NCI-H2196 treated with DMSO at 0.1 percent for 48 hours (cell line): Measurements from ENCODE around the gene HACL1.
"Not testable (repeated sequence)": the region's sequence is repeated elsewhere in the genome, so short reads cannot be mapped to it uniquely, and the experiment has no call there.

Source experiments
- DNase-seq: peaks from one replicate; lab custom pipeline; 2025; ENCODE audit not compliant: unreplicated experiment; lab: John Stamatoyannopoulos, UW

HACL1 gene

GRCh38 chr3:15581471-15582394 is 19.6 kb downstream of the HACL1 start:
- no peak for DNase-seq

DNA sequence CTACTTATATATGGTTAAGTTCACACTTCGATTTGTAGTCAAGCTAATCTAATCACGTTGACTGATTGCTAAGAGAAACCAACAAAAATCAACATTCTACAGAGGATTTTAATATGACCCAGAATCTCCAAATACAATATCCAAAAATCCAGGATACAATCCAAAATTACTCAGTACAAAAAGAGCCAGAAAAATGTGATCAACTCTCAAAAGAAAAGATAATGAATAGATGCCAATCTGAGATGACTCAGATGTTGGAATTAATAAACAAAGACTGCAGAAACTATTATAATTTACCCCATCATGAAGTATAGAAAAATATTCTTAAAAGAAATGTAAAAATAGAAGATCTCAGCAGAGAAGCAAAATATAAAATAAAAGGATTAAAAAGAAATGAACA is 22.3 kb downstream of the HACL1 start:
- DNase-seq, result no peak

DNA sequence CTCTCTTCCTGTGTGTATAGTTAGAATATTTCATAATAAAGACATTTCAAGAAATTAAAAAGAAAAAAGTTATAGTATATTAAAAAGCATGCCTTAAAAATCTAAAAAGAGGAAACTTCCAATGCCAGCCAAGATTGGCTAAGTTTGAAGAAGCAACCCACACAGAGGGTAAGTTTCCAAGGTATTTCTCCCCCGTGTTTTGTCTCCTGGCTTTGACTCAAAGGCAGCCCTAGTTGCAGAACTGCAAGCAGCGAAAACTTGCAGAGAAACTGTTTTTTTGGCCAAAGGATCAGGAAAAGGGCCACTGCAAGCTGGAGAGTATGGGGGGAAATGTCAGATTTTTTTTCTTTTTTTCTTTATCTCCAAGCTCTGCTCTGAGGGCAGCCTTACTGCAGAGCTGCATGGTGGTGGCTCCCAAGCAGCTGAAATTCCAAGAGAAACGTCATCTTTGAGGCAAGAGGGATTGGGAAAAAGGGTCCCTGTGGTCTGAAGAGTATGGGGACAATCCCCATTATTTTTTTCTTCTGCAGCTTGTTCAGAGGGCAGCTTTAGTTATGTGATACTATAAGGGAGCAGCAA is 23.0 kb downstream of the HACL1 start:
- no peak for DNase-seq

GRCh38 chr3:15576475-15576874 is 24.9 kb downstream of the HACL1 start:
- no peak for DNase-seq

GRCh38 chr3:15575446-15575845 is 25.9 kb downstream of the HACL1 start:
- DNase-seq, result no peak

DNA sequence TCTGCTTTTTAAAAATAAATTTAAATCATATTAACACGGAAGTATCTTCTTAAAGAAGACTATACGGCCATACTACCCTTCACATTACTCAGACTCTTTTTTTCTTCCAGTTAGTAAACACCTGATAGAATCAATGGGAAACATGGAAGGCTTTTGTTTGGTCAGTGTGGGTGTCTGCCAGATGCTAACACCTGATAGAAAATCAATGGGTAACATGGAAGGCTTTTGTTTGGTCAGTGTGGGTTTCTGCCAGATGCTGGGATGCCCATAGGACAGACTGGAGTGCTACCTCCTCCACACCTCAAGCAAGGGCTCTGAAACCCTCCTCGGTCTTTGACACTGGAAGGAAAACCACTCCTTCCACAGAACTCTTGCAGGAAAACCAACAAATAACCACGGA is 29.2 kb downstream of the HACL1 start:
- DNase-seq, result no peak

GRCh38 chr3:15563190-15563589 is 38.2 kb downstream of the HACL1 start:
- DNase-seq, result no peak

- no peak for DNase-seq
Measured at GRCh38 chr3:15562560-15562959, 38.8 kb downstream of the HACL1 start.

DNA sequence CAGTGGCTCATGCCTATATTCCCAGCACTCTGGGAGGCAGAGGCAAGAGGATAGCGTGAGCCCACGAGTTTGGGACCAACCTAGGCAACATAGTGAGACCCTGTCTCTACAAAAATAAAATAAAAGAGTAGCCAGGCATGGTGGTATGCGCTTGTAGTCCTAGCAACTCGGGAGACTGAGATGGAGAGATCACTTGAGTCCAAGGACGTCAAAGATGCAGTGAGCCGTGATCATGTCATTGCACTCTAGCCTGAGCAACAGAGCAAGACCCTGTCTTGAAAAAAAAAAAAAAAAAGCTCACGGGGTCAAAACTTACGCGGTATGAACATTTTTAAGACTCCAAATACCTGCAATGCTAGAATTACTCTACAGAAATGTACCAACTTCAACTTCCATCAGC is 42.8 kb downstream of the HACL1 start:
- DNase-seq, result no peak

- DNase-seq, result no peak
Measured at GRCh38 chr3:15557511-15557946, 43.8 kb downstream of the HACL1 start.

DNA sequence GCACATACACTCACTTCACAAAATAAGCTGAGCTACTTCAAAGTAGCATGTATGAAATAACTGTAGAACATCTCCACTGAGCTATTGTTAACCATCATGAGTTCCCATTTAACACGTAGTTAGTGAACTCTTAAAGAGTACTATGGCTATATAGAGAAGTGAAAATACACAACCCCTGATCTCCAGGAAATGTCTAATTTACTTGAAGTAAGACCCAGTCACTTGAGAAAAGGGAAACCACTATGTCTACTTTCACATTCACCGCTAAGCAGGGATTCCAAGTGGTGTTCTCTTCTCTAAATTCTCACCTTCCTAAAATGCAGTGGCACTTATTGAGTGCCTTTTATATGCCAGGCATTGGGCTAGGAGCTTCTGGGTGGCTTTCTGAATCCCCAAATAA is 44.9 kb downstream of the HACL1 start:
- no peak for DNase-seq

DNA sequence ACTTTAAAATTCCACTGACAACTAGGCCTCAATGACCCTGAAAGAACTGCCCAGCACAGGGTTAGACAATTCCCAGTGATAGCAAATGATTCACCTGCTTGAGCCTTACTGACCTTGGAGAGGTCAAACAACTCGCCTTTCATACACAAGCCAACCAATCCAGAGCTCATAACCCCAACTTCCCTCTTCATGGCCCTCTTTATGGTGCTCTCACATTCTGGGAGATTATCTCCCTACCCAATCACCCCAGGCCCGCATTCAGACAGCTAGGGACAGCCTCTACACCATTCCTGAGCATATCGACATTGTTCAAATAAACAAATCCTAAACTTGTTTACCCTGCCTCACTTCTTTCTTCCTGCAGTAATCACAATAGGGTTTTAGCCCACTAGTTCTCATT is 47.6 kb downstream of the HACL1 start:
- no peak for DNase-seq

DNA sequence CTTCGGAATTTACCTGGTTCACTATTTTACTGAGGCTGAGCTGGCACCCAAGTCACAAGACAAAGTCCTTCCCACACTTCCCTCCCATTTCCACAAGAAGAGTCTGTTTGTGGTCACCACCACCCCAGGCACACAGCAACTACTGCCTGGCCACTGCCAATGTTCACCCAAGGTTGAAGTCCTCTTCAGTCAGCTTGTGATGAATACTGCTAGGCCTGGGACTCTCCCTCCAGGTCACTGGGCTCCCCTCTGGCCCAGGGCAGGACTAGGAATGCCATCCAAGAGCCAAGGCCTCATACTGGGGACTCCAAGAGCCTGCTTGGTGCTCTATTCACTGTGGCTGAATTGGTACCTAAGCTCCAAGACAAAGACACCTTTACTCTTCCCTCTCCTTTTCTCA is 49.5 kb downstream of the HACL1 start:
- no peak for DNase-seq

- DNase-seq, result no peak
Measured at GRCh38 chr3:15549846-15550245, 51.5 kb downstream of the HACL1 start.

GRCh38 chr3:15542614-15543013 is 58.8 kb downstream of the HACL1 start:
- no peak for DNase-seq

- DNase-seq, result no peak
Measured at GRCh38 chr3:15541371-15541770, 60.0 kb downstream of the HACL1 start.

GRCh38 chr3:15539066-15539465 is 62.3 kb downstream of the HACL1 start:
- DNase-seq, result no peak

GRCh38 chr3:15538345-15538744 is 63.0 kb downstream of the HACL1 start:
- no peak for DNase-seq

DNA sequence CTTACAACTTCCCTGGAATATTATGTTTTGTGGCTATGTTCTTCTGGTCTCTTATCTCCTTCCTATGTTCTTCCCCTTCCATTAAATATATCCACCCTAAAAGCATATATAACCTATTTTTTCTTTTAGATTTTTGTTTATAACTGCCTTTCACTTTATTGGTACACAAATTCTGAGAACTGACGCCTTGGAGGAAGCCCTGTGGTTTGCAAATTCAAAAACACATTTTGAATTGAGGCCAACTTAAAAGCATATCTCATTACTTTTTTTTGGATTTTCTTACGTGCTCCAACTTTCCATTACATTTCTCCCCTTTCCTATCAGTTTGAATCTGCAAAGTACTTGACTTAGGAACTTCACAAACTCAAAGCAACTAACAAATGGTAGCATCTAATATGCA is 64.5 kb downstream of the HACL1 start:
- no peak for DNase-seq

GRCh38 chr3:15535732-15536131 is 65.6 kb downstream of the HACL1 start:
- DNase-seq, result no peak

- not testable (repeated sequence) for DNase-seq
Measured at GRCh38 chr3:15532614-15533013, 68.8 kb downstream of the HACL1 start.

- no peak for DNase-seq
Measured at GRCh38 chr3:15531346-15531745, 70.0 kb downstream of the HACL1 start.
